ENCODE results near the gene PCYT2. TPM values are rescaled to one million over a fixed set of nuclear protein-coding genes. Genes with fewer than 3 reads are reported as not detected.
A peak's percentile ranks its signal among the peaks of the same experiment; 100 is the strongest.

The PCYT2 gene
- total and polyA plus RNA-seq, 9 of the 15 experiments (the other 6 are each of a cell fraction or from before 2014, with no cell fraction given) = 0.92 to 134 (median 82.5) TPM

DNA sequence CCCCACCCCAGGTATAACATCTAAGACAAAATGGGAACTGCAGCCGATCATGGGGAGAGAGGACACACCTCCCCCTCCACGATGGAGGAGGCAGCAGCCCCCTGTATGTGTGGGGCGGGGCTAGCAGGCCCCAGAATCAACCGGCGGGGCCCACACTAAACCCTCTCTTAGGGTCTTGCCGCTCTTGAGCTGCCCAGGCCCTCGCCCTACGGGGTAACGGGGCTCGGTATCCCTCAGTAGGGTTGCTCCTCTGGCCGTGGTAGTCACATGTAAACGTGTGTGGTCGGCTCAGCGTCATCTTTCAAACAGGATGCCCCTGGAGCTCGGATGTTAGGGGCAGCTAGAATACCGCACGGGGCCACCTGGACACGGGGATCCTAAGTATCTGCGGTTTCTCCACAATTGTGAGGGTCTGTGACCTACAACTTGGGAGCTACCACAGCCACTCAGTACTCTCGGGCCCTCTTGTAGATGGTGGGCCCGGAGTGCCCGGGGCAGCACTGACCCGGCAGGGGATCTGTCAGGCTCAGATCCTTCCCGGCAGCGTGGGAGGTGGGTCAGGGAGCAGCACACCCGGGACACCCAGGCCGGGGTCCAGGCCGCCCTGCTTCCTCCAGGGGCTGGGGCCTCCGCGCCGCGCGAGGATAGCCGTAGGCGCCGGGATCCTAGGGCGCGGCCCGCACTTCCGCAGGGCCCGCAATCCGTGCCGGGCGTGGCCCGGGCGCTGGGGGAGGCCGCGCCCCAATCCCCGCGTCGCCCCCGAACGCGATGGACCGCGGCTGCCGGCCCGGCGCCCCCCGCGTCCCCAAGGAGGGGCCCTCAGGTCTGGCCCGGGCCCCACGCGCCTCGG lies 40.8 kb downstream of the PCYT2 start (continued):
- TF ChIP-seq, protein P1, sequence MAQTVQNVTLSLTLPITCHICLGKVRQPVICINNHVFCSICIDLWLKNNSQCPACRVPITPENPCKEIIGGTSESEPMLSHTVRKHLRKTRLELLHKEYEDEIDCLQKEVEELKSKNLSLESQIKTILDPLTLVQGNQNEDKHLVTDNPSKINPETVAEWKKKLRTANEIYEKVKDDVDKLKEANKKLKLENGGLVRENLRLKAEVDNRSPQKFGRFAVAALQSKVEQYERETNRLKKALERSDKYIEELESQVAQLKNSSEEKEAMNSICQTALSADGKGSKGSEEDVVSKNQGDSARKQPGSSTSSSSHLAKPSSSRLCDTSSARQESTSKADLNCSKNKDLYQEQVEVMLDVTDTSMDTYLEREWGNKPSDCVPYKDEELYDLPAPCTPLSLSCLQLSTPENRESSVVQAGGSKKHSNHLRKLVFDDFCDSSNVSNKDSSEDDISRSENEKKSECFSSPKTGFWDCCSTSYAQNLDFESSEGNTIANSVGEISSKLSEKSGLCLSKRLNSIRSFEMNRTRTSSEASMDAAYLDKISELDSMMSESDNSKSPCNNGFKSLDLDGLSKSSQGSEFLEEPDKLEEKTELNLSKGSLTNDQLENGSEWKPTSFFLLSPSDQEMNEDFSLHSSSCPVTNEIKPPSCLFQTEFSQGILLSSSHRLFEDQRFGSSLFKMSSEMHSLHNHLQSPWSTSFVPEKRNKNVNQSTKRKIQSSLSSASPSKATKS (CRISPR knock-in tag; IDR thresholded peaks at IDR 0.05) = no peak
- TF ChIP-seq POLR2A (conservative IDR thresholded peaks at IDR 0.05) = peak; percentile 53
- peak; percentile 7 for TF ChIP-seq U2AF1 (optimal IDR thresholded peaks at IDR 0.05; ENCODE audit: low read depth, low read length)
- no peak for TF ChIP-seq HNRNPK (IDR thresholded peaks at IDR 0.05; ENCODE audit: low read depth, low read length, poor library complexity, severe bottlenecking)
- no peak for TF ChIP-seq MTF1 (CRISPR knock-in tag; IDR thresholded peaks at IDR 0.05; ENCODE audit: borderline replicate concordance)
- no peak for TF ChIP-seq FOS (IDR thresholded peaks at IDR 0.05; ENCODE audit: extremely low read depth, insufficient read length)
- TF ChIP-seq ZNF79 (CRISPR knock-in tag; IDR thresholded peaks at IDR 0.05; ENCODE audit: low read depth) = no peak
- TF ChIP-seq, protein P2, sequence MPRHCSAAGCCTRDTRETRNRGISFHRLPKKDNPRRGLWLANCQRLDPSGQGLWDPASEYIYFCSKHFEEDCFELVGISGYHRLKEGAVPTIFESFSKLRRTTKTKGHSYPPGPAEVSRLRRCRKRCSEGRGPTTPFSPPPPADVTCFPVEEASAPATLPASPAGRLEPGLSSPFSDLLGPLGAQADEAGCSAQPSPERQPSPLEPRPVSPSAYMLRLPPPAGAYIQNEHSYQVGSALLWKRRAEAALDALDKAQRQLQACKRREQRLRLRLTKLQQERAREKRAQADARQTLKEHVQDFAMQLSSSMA (CRISPR knock-in tag; IDR thresholded peaks at IDR 0.05) = no peak
- TF ChIP-seq, protein P3, sequence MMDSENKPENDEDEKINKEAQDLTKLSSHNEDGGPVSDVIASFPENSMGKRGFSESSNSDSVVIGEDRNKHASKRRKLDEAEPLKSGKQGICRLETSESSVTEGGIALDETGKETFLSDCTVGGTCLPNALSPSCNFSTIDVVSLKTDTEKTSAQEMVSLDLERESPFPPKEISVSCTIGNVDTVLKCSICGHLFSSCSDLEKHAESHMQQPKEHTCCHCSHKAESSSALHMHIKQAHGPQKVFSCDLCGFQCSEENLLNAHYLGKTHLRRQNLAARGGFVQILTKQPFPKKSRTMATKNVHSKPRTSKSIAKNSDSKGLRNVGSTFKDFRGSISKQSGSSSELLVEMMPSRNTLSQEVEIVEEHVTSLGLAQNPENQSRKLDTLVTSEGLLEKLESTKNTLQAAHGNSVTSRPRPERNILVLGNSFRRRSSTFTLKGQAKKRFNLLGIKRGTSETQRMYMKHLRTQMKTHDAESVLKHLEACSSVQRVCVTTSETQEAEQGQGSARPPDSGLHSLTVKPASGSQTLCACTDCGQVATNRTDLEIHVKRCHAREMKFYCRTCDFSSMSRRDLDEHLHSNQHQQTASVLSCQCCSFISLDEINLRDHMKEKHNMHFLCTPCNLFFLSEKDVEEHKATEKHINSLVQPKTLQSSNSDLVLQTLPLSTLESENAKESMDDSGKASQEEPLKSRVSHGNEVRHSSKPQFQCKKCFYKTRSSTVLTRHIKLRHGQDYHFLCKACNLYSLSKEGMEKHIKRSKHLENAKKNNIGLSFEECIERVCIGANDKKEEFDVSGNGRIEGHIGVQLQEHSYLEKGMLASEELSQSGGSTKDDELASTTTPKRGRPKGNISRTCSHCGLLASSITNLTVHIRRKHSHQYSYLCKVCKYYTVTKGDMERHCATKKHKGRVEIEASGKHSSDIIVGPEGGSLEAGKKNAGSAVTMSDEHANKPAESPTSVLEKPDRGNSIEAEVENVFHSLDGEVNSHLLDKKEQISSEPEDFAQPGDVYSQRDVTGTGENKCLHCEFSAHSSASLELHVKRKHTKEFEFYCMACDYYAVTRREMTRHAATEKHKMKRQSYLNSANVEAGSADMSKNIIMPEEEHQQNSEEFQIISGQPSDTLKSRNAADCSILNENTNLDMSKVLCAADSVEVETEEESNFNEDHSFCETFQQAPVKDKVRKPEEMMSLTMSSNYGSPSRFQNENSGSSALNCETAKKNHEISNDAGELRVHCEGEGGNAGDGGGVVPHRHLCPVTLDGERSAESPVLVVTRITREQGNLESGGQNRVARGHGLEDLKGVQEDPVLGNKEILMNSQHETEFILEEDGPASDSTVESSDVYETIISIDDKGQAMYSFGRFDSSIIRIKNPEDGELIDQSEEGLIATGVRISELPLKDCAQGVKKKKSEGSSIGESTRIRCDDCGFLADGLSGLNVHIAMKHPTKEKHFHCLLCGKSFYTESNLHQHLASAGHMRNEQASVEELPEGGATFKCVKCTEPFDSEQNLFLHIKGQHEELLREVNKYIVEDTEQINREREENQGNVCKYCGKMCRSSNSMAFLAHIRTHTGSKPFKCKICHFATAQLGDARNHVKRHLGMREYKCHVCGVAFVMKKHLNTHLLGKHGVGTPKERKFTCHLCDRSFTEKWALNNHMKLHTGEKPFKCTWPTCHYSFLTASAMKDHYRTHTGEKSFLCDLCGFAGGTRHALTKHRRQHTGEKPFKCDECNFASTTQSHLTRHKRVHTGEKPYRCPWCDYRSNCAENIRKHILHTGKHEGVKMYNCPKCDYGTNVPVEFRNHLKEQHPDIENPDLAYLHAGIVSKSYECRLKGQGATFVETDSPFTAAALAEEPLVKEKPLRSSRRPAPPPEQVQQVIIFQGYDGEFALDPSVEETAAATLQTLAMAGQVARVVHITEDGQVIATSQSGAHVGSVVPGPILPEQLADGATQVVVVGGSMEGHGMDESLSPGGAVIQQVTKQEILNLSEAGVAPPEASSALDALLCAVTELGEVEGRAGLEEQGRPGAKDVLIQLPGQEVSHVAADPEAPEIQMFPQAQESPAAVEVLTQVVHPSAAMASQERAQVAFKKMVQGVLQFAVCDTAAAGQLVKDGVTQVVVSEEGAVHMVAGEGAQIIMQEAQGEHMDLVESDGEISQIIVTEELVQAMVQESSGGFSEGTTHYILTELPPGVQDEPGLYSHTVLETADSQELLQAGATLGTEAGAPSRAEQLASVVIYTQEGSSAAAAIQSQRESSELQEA (IDR thresholded peaks at IDR 0.05; ENCODE audit: low read depth) = no peak
- no peak for TF ChIP-seq NCOR1 (IDR thresholded peaks at IDR 0.05)
- no peak for TF ChIP-seq ZNF431 (CRISPR knock-in tag; IDR thresholded peaks at IDR 0.05)
- TF ChIP-seq, protein P4, sequence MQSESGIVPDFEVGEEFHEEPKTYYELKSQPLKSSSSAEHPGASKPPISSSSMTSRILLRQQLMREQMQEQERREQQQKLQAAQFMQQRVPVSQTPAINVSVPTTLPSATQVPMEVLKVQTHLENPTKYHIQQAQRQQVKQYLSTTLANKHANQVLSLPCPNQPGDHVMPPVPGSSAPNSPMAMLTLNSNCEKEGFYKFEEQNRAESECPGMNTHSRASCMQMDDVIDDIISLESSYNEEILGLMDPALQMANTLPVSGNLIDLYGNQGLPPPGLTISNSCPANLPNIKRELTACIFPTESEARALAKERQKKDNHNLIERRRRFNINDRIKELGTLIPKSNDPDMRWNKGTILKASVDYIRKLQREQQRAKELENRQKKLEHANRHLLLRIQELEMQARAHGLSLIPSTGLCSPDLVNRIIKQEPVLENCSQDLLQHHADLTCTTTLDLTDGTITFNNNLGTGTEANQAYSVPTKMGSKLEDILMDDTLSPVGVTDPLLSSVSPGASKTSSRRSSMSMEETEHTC (IDR thresholded peaks at IDR 0.05) = no peak
- TF ChIP-seq PHTF2 (CRISPR knock-in tag; IDR thresholded peaks at IDR 0.05) = no peak
